ENCODE data around the gene RAMACL. TPM values are rescaled to one million over a fixed set of nuclear protein-coding genes. Genes with fewer than 3 reads are reported as not detected.
A peak's percentile ranks its signal among the peaks of the same experiment; 100 is the strongest.

RAMACL gene
- total and polyA plus RNA-seq, 2 donors (not counting 1 experiment from before 2014, with no cell fraction given) = 2.7 TPM; not detected in 1

- Histone ChIP-seq H4K20me1 (ENCODE audit: control insufficient read depth, insufficient read depth, low read length, poor library complexity, severe bottlenecking) (no peaks in the 10 kb centered on the region), H3K9me3 (ENCODE audit: control extremely low read depth in 1 of 3, control insufficient read depth in 2 of 3, insufficient read depth in 1 of 3, low read length in 2 of 3) (no peaks in the 10 kb centered on the region), H3K79me2 (ENCODE audit: control insufficient read depth, insufficient read depth, low read length) (peaks cover 16% of the 10 kb centered on the region), H3K27me3 (replicated peaks in 1 of 4; ENCODE audit: control extremely low read depth in 1 of 4, control insufficient read depth in 3 of 4, insufficient read depth in 4 of 4, low read length in 3 of 4) (no peaks in the 10 kb centered on the region), H2AFZ (ENCODE audit: insufficient read depth, low read depth, low read length, poor library complexity, severe bottlenecking) (no peak overlapping the region), H3K4me2 (replicated peaks; ENCODE audit: low read depth, low read length, poor library complexity, severe bottlenecking) (no peak overlapping the region), H3K36me3 (replicated peaks in 1 of 2; ENCODE audit: control extremely low read depth in 1 of 2, control insufficient read depth in 1 of 2, extremely low read depth in 1 of 2, insufficient read depth in 2 of 2, low read length in 1 of 2) (no peaks in the 10 kb centered on the region), H3K4me3 (ENCODE audit: control extremely low read depth in 1 of 5, extremely low read depth in 1 of 5, insufficient read depth in 1 of 5, low read depth in 2 of 5, low read length in 4 of 5) (no peak overlapping the region), H3K4me1 (ENCODE audit: control insufficient read depth in 2 of 2, insufficient read depth in 2 of 2, low read length in 2 of 2) (no peaks in the 10 kb centered on the region), H3K27ac (ENCODE audit: low read length in 2 of 2) (no peak overlapping the region), H3K9ac (ENCODE audit: low read length) (no peak overlapping the region)
- POLR2A ChIA-PET = no interaction called here
- ATAC-seq (ENCODE audit: low read depth) (no peak), DNase-seq (no peak)
- CTCF ChIA-PET = no interaction called here
- no peak overlapping the region for H3K27ac Mint-ChIP-seq
- no peaks in the 10 kb centered on the region for H3K27me3 Mint-ChIP-seq
- no peaks in the 10 kb centered on the region for H3K9me3 Mint-ChIP-seq (ENCODE audit: insufficient read depth)
- TF ChIP-seq CTCF (IDR thresholded peaks at IDR 0.05) (no peak), EZH2 (IDR thresholded peaks at IDR 0.05; ENCODE audit: borderline replicate concordance, insufficient read depth, low read depth, low read length, poor library complexity, severe bottlenecking) (no peak)
- intact Hi-C loops (cut with micrococcal nuclease) = no loop called here
- no peak overlapping the region for H3K4me3 Mint-ChIP-seq
- 96% methylated on average over 3 of the region's 4 CpGs for WGBS (ENCODE audit: insufficient coverage)
- no peaks in the 10 kb centered on the region for H3K4me1 Mint-ChIP-seq
These were observed 31.8 kb upstream of the RAMACL start for GRCh38 chr6:166618251-166618650.

- ChIA-PET CTCF (no interaction called here), POLR2A (no interaction called here)
- Mint-ChIP-seq H3K9me3 (ENCODE audit: insufficient read depth) (no peaks in the 10 kb centered on the region), H3K27me3 (no peaks in the 10 kb centered on the region), H3K4me3 (no peak overlapping the region), H3K27ac (peak overlapping the region; percentile 26), H3K4me1 (no peaks in the 10 kb centered on the region)
- DNase-seq = no peak
- Histone ChIP-seq H3K4me1 (ENCODE audit: control insufficient read depth in 2 of 2, insufficient read depth in 2 of 2, low read length in 2 of 2) (no peaks in the 10 kb centered on the region), H3K4me2 (replicated peaks; ENCODE audit: low read depth, low read length, poor library complexity, severe bottlenecking) (no peak overlapping the region), H4K20me1 (ENCODE audit: control insufficient read depth, insufficient read depth, low read length, poor library complexity, severe bottlenecking) (no peaks in the 10 kb centered on the region), H3K36me3 (replicated peaks in 1 of 2; ENCODE audit: control extremely low read depth in 1 of 2, control insufficient read depth in 1 of 2, extremely low read depth in 1 of 2, insufficient read depth in 2 of 2, low read length in 1 of 2) (no peaks in the 10 kb centered on the region), H3K9ac (ENCODE audit: low read length) (no peak overlapping the region), H3K4me3 (ENCODE audit: control extremely low read depth in 1 of 5, extremely low read depth in 1 of 5, insufficient read depth in 1 of 5, low read depth in 2 of 5, low read length in 4 of 5) (no peak overlapping the region), H3K9me3 (ENCODE audit: control extremely low read depth in 1 of 3, control insufficient read depth in 2 of 3, insufficient read depth in 1 of 3, low read length in 2 of 3) (no peaks in the 10 kb centered on the region), H3K27ac (ENCODE audit: low read length in 2 of 2) (no peak overlapping the region), H3K79me2 (ENCODE audit: control insufficient read depth, insufficient read depth, low read length) (peaks cover 16% of the 10 kb centered on the region), H2AFZ (ENCODE audit: insufficient read depth, low read depth, low read length, poor library complexity, severe bottlenecking) (no peak overlapping the region), H3K27me3 (replicated peaks in 1 of 4; ENCODE audit: control extremely low read depth in 1 of 4, control insufficient read depth in 3 of 4, insufficient read depth in 4 of 4, low read length in 3 of 4) (no peaks in the 10 kb centered on the region)
- 91% methylated on average over 3 of the region's 7 CpGs for WGBS (ENCODE audit: insufficient coverage)
- intact Hi-C loops (cut with micrococcal nuclease) = no loop called here
- no peak for ATAC-seq (ENCODE audit: low read depth)
- TF ChIP-seq CTCF (IDR thresholded peaks at IDR 0.05) = no peak
- no peak for TF ChIP-seq EZH2 (IDR thresholded peaks at IDR 0.05; ENCODE audit: borderline replicate concordance, insufficient read depth, low read depth, low read length, poor library complexity, severe bottlenecking)
These were observed 30.9 kb upstream of the RAMACL start for GRCh38 chr6:166617359-166617758.
